RWPE1 (cell line): ENCODE results near the gene PLD5.
A peak's percentile ranks its signal among the peaks of the same experiment; 100 is the strongest.

Source experiments
- CTCF ChIA-PET: fragments of 350-600 bp; sonication (Branson Sonifier 250); formaldehyde crosslinking; extraction: SDS; loops from one replicate; lab custom pipeline; 2021; lab: Yijun Ruan, JAX
- POLR2A ChIA-PET: fragments of 400-600 bp; formaldehyde crosslinking; extraction: SDS; loops from one replicate; lab custom pipeline; 2020; ENCODE audit warnings: antibody characterized with exemption; ENCODE audit not compliant: low non-redundant PET; lab: Yijun Ruan, JAX
- DNase-seq: peaks from one replicate; pipeline ENCODE4 v3.0.0; 2012; ENCODE audit warnings: low spot score
- H3K27ac ChIP-seq: fragments of 450-650 bp; 2 replicates; pipeline ENCODE4 v1.5.1; 2017
- TF ChIP-seq, protein P1 (sequence below): fragments of 450-650 bp; conservative IDR thresholded peaks from 2 replicates; pipeline ENCODE4 v1.5.1; 2017; ENCODE audit warnings: low read depth, mild to moderate bottlenecking

Gene PLD5

DNA sequence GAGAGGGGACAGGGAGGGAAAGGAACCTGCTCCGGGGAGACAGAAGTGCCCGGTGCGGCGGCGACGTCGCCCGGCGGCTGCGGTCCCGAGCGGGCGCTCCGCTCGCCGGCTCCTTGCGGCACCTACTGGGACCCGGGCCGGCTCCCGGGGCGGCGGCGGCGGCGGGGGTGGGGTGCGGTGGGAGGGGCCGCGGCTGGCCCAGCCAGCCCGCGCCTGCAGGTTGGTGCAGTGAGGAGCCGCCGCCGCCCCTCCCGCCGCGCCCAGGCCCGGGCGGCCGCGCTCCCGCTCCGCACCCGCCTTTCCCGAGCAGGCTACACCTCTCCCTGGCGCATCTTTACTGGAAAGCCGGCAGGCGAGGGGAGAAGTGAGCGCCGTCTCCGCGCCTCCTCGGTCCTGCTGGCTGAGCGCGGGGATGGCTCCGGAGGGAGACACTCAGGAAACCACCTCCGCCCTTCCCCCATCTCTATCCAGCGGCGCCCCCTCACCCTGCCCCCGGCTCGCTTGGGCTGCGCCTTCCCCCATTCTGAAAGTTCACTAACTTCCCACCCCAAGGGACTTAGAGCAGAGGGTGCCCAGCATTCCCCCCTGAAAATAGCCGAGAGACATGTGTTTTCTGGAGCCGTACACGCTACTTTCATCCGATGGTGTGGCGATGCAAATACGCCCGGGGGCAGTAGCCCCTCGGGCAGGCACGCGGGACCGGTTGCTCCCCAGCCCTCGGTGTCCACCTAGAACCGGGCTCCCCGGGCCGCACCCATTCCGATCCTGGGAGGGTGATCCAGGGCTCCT, at the start of gene PLD5:
PLD5 (minus strand) TSS at position 127 of the 789 bp plus-strand sequence.
- DNase-seq, result peak; percentile 33
- ChIA-PET CTCF (no interaction called here), POLR2A (no interaction called here)
- TF ChIP-seq, protein P1, sequence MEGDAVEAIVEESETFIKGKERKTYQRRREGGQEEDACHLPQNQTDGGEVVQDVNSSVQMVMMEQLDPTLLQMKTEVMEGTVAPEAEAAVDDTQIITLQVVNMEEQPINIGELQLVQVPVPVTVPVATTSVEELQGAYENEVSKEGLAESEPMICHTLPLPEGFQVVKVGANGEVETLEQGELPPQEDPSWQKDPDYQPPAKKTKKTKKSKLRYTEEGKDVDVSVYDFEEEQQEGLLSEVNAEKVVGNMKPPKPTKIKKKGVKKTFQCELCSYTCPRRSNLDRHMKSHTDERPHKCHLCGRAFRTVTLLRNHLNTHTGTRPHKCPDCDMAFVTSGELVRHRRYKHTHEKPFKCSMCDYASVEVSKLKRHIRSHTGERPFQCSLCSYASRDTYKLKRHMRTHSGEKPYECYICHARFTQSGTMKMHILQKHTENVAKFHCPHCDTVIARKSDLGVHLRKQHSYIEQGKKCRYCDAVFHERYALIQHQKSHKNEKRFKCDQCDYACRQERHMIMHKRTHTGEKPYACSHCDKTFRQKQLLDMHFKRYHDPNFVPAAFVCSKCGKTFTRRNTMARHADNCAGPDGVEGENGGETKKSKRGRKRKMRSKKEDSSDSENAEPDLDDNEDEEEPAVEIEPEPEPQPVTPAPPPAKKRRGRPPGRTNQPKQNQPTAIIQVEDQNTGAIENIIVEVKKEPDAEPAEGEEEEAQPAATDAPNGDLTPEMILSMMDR, result no peak
- no peak within 1 kb of the TSS for H3K27ac ChIP-seq

DNA sequence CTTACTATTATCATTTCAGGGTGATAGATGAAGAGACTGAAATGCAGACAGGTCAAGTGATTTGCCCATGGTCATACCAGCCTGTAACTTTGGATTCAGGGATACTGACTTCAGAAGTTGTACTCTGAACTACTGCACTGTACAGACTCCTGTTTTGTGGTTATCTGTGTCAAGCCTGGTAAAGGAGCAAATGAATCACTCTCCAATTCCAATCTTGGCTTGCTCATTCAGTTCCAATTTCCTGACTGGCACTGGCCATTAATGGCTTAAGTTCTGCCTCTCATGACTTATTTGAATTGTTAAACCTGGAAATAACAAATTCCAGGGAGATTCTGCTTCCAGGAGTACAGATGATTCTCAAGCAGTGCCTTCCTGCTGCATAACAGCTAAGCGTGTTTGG, 45.4 kb upstream of the PLD5 start:
- no peak overlapping the region for H3K27ac ChIP-seq
- POLR2A ChIA-PET, result no interaction called here
- no peak for DNase-seq
- TF ChIP-seq, protein P1, result no peak
- CTCF ChIA-PET, result no interaction called here

DNA sequence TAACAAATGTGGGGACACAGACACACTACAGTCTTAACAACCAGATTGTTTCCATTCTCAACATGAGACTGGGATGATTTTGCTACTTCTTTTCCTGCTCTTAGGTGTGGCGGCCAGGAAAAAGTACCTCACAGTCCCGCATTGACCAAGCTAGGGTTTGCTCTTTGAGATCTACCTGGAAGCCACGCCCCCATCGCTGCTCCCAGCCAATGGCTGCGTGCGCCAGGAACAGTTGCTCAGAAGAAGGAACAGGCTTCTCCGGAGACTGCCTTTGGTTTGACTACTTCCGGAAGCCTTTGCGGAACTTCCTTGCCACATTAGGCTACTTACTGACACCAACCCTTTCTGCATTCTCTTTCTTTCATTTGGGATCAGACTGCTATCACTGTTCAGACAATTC, 44.2 kb upstream of the PLD5 start:
- H3K27ac ChIP-seq, result no peak overlapping the region
- POLR2A ChIA-PET, result no interaction called here
- TF ChIP-seq, protein P1, result no peak
- no peak for DNase-seq
- CTCF ChIA-PET, result no interaction called here

DNA sequence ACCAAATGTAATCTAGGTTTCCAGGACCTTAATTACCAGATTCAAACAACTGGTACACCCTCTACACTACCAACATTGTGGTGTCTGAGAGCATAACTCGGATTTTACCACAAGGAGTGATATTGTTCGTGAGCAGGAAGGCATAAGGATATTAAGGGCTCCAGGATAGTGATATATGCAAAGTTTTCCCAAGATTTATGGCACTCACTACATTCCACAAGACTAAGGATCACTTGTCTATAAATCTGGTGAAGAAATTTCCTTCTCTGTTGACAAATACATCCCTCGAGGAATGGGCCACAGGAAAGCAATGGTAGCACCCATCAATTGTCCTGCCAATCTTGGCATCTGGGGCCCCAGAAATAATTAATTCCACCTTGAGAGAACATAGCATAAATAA, 43.1 kb upstream of the PLD5 start:
- TF ChIP-seq, protein P1, result no peak
- POLR2A ChIA-PET, result no interaction called here
- no peak overlapping the region for H3K27ac ChIP-seq
- DNase-seq, result no peak
- CTCF ChIA-PET, result no interaction called here

DNA sequence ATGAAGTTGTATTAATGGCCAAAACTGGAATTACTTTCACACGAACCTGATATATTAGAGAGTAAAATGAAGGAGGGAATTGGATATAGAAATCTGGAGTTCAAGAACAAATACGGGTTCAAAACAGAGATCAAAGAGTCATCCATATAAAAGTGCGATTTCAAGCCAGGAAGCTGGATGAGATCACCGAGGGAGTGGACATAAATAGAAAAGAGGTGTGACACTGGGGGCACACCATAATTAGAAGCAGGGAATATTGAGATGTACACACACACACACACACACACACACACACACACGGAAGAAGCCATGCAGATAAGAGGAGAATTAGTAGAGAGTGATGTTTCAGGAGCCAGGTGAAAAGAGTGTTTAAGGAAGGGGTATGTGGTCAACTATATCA, 32.3 kb upstream of the PLD5 start:
- DNase-seq, result no peak
- CTCF ChIA-PET, result no interaction called here
- H3K27ac ChIP-seq, result no peak overlapping the region
- POLR2A ChIA-PET, result no interaction called here
- TF ChIP-seq, protein P1, result no peak

DNA sequence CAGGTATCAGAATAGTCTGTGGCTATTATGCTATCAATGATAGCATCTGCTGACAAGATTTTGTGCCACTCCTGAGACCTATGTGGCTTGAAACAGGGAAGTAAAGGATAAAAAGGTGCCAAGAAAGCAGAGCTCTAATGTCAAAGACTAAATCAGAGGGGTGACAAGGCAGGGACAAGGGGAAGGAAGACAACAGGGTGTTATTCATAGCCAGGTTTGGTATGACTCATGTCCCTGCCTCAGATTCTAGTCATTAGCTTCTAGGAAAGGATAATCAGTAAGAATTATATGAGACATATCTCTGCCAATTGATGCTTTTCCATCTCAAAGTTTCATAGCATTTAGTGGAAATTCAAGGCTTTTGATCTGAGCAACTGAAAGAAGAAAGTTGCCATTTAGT, 31.8 kb upstream of the PLD5 start:
- POLR2A ChIA-PET, result no interaction called here
- peak; percentile 8 for DNase-seq
- no peak overlapping the region for H3K27ac ChIP-seq
- TF ChIP-seq, protein P1, result no peak
- CTCF ChIA-PET, result no interaction called here
